ENCODE data around the gene ARHGAP45.
"Not testable (repeated sequence)": the region's sequence is repeated elsewhere in the genome, so short reads cannot be mapped to it uniquely, and the experiment has no call there.

Gene ARHGAP45

GRCh38 chr19:1126984-1127760 lies 60.2 kb downstream of the ARHGAP45 start:
- Histone ChIP-seq H3F3A (ENCODE audit: insufficient read depth, low read length) (no peaks in the 10 kb centered on the region), H3K4me3 (ENCODE audit: low read depth, low read length, poor library complexity, severe bottlenecking) (no peak overlapping the region), H3K36me3 (ENCODE audit: insufficient read depth, low read length) (peaks cover 16% of the 10 kb centered on the region), H3K9me2 (ENCODE audit: low read depth, low read length) (no peaks in the 10 kb centered on the region), H3K27me3 (ENCODE audit: insufficient read depth, low read length) (no peaks in the 10 kb centered on the region), H3K27ac (ENCODE audit: low read depth, low read length, poor library complexity, severe bottlenecking) (no peak overlapping the region), H4K20me1 (ENCODE audit: insufficient read depth, low read length) (no peaks in the 10 kb centered on the region), H3K9ac (ENCODE audit: low read length) (no peak overlapping the region), H3K4me2 (ENCODE audit: low read length) (no peak overlapping the region), H3K4me1 (ENCODE audit: insufficient read depth, low read length, severe bottlenecking) (peaks cover 15% of the 10 kb centered on the region), H3K9me3 (ENCODE audit: low read length) (no peaks in the 10 kb centered on the region), H2AFZ (ENCODE audit: low read length) (no peak overlapping the region), H3K79me2 (ENCODE audit: insufficient read depth, low read length) (no peaks in the 10 kb centered on the region)
- no peak for TF ChIP-seq EZH2 (IDR thresholded peaks at IDR 0.05; ENCODE audit: borderline replicate concordance, low read length)
- TF ChIP-seq CTCF (IDR thresholded peaks at IDR 0.05; ENCODE audit: low read length): no peak

- Histone ChIP-seq H3K36me3 (ENCODE audit: insufficient read depth, low read length) (peaks cover 14% of the 10 kb centered on the region), H4K20me1 (ENCODE audit: insufficient read depth, low read length) (no peaks in the 10 kb centered on the region), H3K27me3 (ENCODE audit: insufficient read depth, low read length) (no peaks in the 10 kb centered on the region), H3K4me3 (ENCODE audit: low read depth, low read length, poor library complexity, severe bottlenecking) (no peak overlapping the region), H3K4me2 (ENCODE audit: low read length) (no peak overlapping the region), H3K27ac (ENCODE audit: low read depth, low read length, poor library complexity, severe bottlenecking) (no peak overlapping the region), H3K9me3 (ENCODE audit: low read length) (no peaks in the 10 kb centered on the region), H3F3A (ENCODE audit: insufficient read depth, low read length) (no peaks in the 10 kb centered on the region), H3K4me1 (ENCODE audit: insufficient read depth, low read length, severe bottlenecking) (peaks cover 24% of the 10 kb centered on the region), H2AFZ (ENCODE audit: low read length) (no peak overlapping the region), H3K79me2 (ENCODE audit: insufficient read depth, low read length) (no peaks in the 10 kb centered on the region), H3K9ac (ENCODE audit: low read length) (no peak overlapping the region), H3K9me2 (ENCODE audit: low read depth, low read length) (no peaks in the 10 kb centered on the region)
- TF ChIP-seq EZH2 (IDR thresholded peaks at IDR 0.05; ENCODE audit: borderline replicate concordance, low read length): no peak
- no peak for TF ChIP-seq CTCF (IDR thresholded peaks at IDR 0.05; ENCODE audit: low read length)
These were observed 61.1 kb downstream of the ARHGAP45 start for GRCh38 chr19:1128106-1128505.

DNA sequence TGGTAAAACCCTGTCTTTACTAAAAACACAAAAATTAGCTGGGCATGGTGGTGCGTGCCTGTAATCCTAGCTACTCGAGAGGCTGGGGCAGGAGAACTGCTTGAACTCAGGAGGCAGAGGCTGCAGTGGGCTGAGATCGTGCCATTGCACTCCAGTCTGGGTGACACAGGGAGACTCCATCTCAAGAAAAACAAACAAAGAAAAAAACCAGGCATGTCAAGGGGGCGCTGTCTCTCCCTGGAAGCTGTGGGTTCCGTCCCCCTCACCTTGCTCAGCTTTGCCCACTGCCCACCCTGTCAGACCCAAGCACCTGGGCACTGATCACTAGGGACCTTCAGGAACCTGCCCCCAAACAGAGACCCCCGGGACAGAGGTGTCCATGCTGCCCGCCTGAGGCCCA lies 62.1 kb downstream of the ARHGAP45 start:
- not testable (repeated sequence) for H3K4me3 ChIP-seq (ENCODE audit: low read depth, low read length, poor library complexity, severe bottlenecking); H3K9me2 ChIP-seq (ENCODE audit: low read depth, low read length); H3K36me3 ChIP-seq (ENCODE audit: insufficient read depth, low read length); H3K79me2 ChIP-seq (ENCODE audit: insufficient read depth, low read length); H3K9me3 ChIP-seq (ENCODE audit: low read length); H3K9ac ChIP-seq (ENCODE audit: low read length); H3K27me3 ChIP-seq (ENCODE audit: insufficient read depth, low read length); H2AFZ ChIP-seq (ENCODE audit: low read length); H3K27ac ChIP-seq (ENCODE audit: low read depth, low read length, poor library complexity, severe bottlenecking); H3F3A ChIP-seq (ENCODE audit: insufficient read depth, low read length); H4K20me1 ChIP-seq (ENCODE audit: insufficient read depth, low read length); H3K4me2 ChIP-seq (ENCODE audit: low read length)
- peaks cover 32% of the 10 kb centered on the region for H3K4me1 ChIP-seq (ENCODE audit: insufficient read depth, low read length, severe bottlenecking)

DNA sequence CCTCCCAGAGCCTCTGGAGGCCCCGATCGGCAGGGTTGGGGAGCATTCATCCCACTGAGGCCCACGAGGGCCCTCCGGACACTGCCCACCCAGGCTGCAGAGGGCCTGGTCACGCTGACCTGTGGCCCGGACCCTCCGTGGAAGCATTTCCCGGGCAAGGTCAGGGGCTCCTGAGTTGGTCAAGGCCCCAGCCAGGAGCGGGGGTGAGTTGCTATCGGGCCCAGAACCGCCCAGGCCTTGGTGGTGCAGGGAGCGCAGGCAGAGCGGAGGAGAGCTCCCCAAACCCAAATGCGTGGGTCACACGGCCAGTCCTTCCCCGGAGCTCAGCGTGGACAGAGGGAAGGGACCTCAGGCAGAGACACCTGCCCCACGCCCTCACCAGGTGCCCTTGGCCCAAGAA lies 62.6 kb downstream of the ARHGAP45 start:
- no peak overlapping the region for H3K27ac ChIP-seq (ENCODE audit: low read depth, low read length, poor library complexity, severe bottlenecking)
- H3K9ac ChIP-seq (ENCODE audit: low read length): no peak overlapping the region
- no peaks in the 10 kb centered on the region for H3K9me2 ChIP-seq (ENCODE audit: low read depth, low read length)
- peaks cover 5% of the 10 kb centered on the region for H3K36me3 ChIP-seq (ENCODE audit: insufficient read depth, low read length)
- H3K4me3 ChIP-seq (ENCODE audit: low read depth, low read length, poor library complexity, severe bottlenecking): no peak overlapping the region
- no peaks in the 10 kb centered on the region for H3K79me2 ChIP-seq (ENCODE audit: insufficient read depth, low read length)
- no peaks in the 10 kb centered on the region for H3K27me3 ChIP-seq (ENCODE audit: insufficient read depth, low read length)
- H4K20me1 ChIP-seq (ENCODE audit: insufficient read depth, low read length): no peaks in the 10 kb centered on the region
- no peak overlapping the region for H3K4me2 ChIP-seq (ENCODE audit: low read length)
- no peaks in the 10 kb centered on the region for H3F3A ChIP-seq (ENCODE audit: insufficient read depth, low read length)
- no peak for TF ChIP-seq EZH2 (IDR thresholded peaks at IDR 0.05; ENCODE audit: borderline replicate concordance, low read length)
- TF ChIP-seq CTCF (IDR thresholded peaks at IDR 0.05; ENCODE audit: low read length): no peak
- no peak overlapping the region for H2AFZ ChIP-seq (ENCODE audit: low read length)
- peaks cover 35% of the 10 kb centered on the region for H3K4me1 ChIP-seq (ENCODE audit: insufficient read depth, low read length, severe bottlenecking)
- H3K9me3 ChIP-seq (ENCODE audit: low read length): no peaks in the 10 kb centered on the region

Data from OCI-LY1 (cell line).